Measurements from ENCODE around the gene OIP5. TPM values are rescaled to one million over a fixed set of nuclear protein-coding genes. Genes with fewer than 3 reads are reported as not detected.
A peak's percentile ranks its signal among the peaks of the same experiment; 100 is the strongest.

The OIP5 gene
- polyA plus RNA-seq, 1 donor (not counting 4 experiments of a cell fraction or from before 2014, with no cell fraction given): 9.8 TPM

- Histone ChIP-seq H3K79me2 (ENCODE audit: control insufficient read depth, insufficient read depth, low read length) (peaks cover 41% of the 10 kb centered on the region), H2AFZ (ENCODE audit: control insufficient read depth, low read length) (peak overlapping the region; percentile 84), H4K20me1 (ENCODE audit: control insufficient read depth, extremely low read depth, insufficient read depth, low read length) (no peaks in the 10 kb centered on the region), H3K36me3 (ENCODE audit: control insufficient read depth in 2 of 2, extremely low read depth in 1 of 2, insufficient read depth in 2 of 2, low read length in 2 of 2) (no peaks in the 10 kb centered on the region), H3K4me3 (ENCODE audit: control insufficient read depth in 2 of 3, extremely low read depth in 1 of 3, insufficient read depth in 2 of 3, low read depth in 1 of 3, low read length in 3 of 3) (peak overlapping the region; percentile 56 to 87 (median 77)), H3K4me2 (ENCODE audit: control insufficient read depth, extremely low read depth, insufficient read depth, low read depth, low read length) (peak overlapping the region; percentile 83), H3K9me3 (ENCODE audit: control insufficient read depth, low read depth, low read length) (no peaks in the 10 kb centered on the region), H3K27ac (ENCODE audit: control insufficient read depth, insufficient read depth, low read length) (peak overlapping the region; percentile 64), H3K9me1 (ENCODE audit: control insufficient read depth, extremely low read depth, insufficient read depth, low read length) (no peaks in the 10 kb centered on the region), H3K4me1 (ENCODE audit: control insufficient read depth, extremely low read depth, insufficient read depth, low read length) (peaks cover 26% of the 10 kb centered on the region), H3K9ac (ENCODE audit: control insufficient read depth, extremely low read depth, insufficient read depth, low read length) (peak overlapping the region; percentile 92), H3K27me3 (ENCODE audit: control insufficient read depth, extremely low read depth, insufficient read depth, low read length) (no peaks in the 10 kb centered on the region)
- FAIRE-seq (no peak), DNase-seq (ENCODE audit: low read depth, low spot score) (no peak)
- dilution Hi-C loops (cut with MboI; ENCODE audit: extremely low pct_ligation_motif_present, low sequenced_read_pairs): no loop called here
- TF ChIP-seq EZH2 (IDR thresholded peaks at IDR 0.05; ENCODE audit: low read length) (no peak), CTCF (optimal IDR thresholded peaks at IDR 0.05 in 1 of 3, IDR thresholded peaks at IDR 0.05 in 1 of 3, conservative IDR thresholded peaks at IDR 0.05 in 1 of 3; ENCODE audit: extremely low read depth in 1 of 3, insufficient read depth in 2 of 3, low read length in 3 of 3) (no peak)
These were observed 703 bp upstream of the OIP5 start for GRCh38 chr15:41333026-41333562.

GRCh38 chr15:41331833-41332193 is 578 bp downstream of the OIP5 start:
- H3K27ac ChIP-seq (ENCODE audit: control insufficient read depth, insufficient read depth, low read length): peak overlapping the region; percentile 80
- peaks cover 31% of the 10 kb centered on the region for H3K79me2 ChIP-seq (ENCODE audit: control insufficient read depth, insufficient read depth, low read length)
- peak overlapping the region; percentile 77 to 95 (median 94) for H3K4me3 ChIP-seq (ENCODE audit: control insufficient read depth in 2 of 3, extremely low read depth in 1 of 3, insufficient read depth in 2 of 3, low read depth in 1 of 3, low read length in 3 of 3)
- peak overlapping the region; percentile 92 for H3K9ac ChIP-seq (ENCODE audit: control insufficient read depth, extremely low read depth, insufficient read depth, low read length)
- peak overlapping the region; percentile 100 for H2AFZ ChIP-seq (ENCODE audit: control insufficient read depth, low read length)
- H3K4me2 ChIP-seq (ENCODE audit: control insufficient read depth, extremely low read depth, insufficient read depth, low read depth, low read length): peak overlapping the region; percentile 93
- dilution Hi-C loops (cut with MboI; ENCODE audit: extremely low pct_ligation_motif_present, low sequenced_read_pairs): no loop called here
- no peaks in the 10 kb centered on the region for H3K9me1 ChIP-seq (ENCODE audit: control insufficient read depth, extremely low read depth, insufficient read depth, low read length)
- no peaks in the 10 kb centered on the region for H3K27me3 ChIP-seq (ENCODE audit: control insufficient read depth, extremely low read depth, insufficient read depth, low read length)
- FAIRE-seq: no peak
- no peaks in the 10 kb centered on the region for H3K36me3 ChIP-seq (ENCODE audit: control insufficient read depth in 2 of 2, extremely low read depth in 1 of 2, insufficient read depth in 2 of 2, low read length in 2 of 2)
- H3K4me1 ChIP-seq (ENCODE audit: control insufficient read depth, extremely low read depth, insufficient read depth, low read length): peaks cover 18% of the 10 kb centered on the region
- no peaks in the 10 kb centered on the region for H4K20me1 ChIP-seq (ENCODE audit: control insufficient read depth, extremely low read depth, insufficient read depth, low read length)
- no peak for DNase-seq (ENCODE audit: low read depth, low spot score)
- no peaks in the 10 kb centered on the region for H3K9me3 ChIP-seq (ENCODE audit: control insufficient read depth, low read depth, low read length)
- peak in 2 of 3 experiments; percentile 63 to 75 for TF ChIP-seq CTCF (optimal IDR thresholded peaks at IDR 0.05 in 1 of 3, IDR thresholded peaks at IDR 0.05 in 1 of 3, conservative IDR thresholded peaks at IDR 0.05 in 1 of 3; ENCODE audit: extremely low read depth in 1 of 3, insufficient read depth in 2 of 3, low read length in 3 of 3)
- no peak for TF ChIP-seq EZH2 (IDR thresholded peaks at IDR 0.05; ENCODE audit: low read length)

Measured in keratinocyte (primary cell).